WTC11 (cell line): ENCODE results near the gene UTF1. TPM values are rescaled to one million over a fixed set of nuclear protein-coding genes. Genes with fewer than 3 reads are reported as not detected.

Source experiments
- ATAC-seq: fragments of 200-7000 bp; cut with Tn5 transposase; 2 replicates; pipeline ENCODE4 v1.10.0; 2021; ENCODE audit warnings: mild to moderate bottlenecking, moderate library complexity
- CTCF ChIA-PET: fragments of 300-600 bp; sonication (Branson Sonifier 250); formaldehyde crosslinking; loops from one replicate; lab custom pipeline; 2021; ENCODE audit warnings: antibody characterized with exemption; lab: Charles Lee
- POLR2A ChIA-PET: fragments of 350-600 bp; sonication (Branson Sonifier 250); formaldehyde crosslinking; loops from one replicate; lab custom pipeline; 2021; ENCODE audit warnings: antibody characterized with exemption; lab: Charles Lee
- DNase-seq: peaks from one replicate; pipeline ENCODE4 v3.0.0; 2021; ENCODE audit warnings: low spot score
- H3K27ac Mint-ChIP-seq: 2 replicates; pipeline ENCODE4 v1.8.0; 2021; ENCODE audit warnings: mixed read lengths
- H3K27me3 Mint-ChIP-seq: 2 replicates; pipeline ENCODE4 v1.8.0; 2021; ENCODE audit warnings: low read depth, mild to moderate bottlenecking, moderate library complexity, mixed read lengths
- H3K36me3 Mint-ChIP-seq: 2 replicates; pipeline ENCODE4 v1.8.0; 2021; ENCODE audit warnings: mixed read lengths
- H3K4me1 Mint-ChIP-seq: 2 replicates; pipeline ENCODE4 v1.8.0; 2022; ENCODE audit warnings: mixed read lengths
- H3K4me3 Mint-ChIP-seq: 2 replicates; pipeline ENCODE4 v1.8.0; 2021; ENCODE audit warnings: mild to moderate bottlenecking, moderate library complexity, mixed read lengths
- H3K9me3 Mint-ChIP-seq: 2 replicates; pipeline ENCODE4 v1.8.0; 2021; ENCODE audit warnings: mixed read lengths
- ATF3 ChIP-seq: sonication (generic); formaldehyde crosslinking; conservative IDR thresholded peaks from 2 replicates; pipeline ENCODE4 v1.8.1; 2022; ENCODE audit warnings: mild to moderate bottlenecking, missing genetic modification reagents
- CREM ChIP-seq: sonication (generic); formaldehyde crosslinking; IDR thresholded peaks from 2 replicates; pipeline ENCODE4 v1.8.1; 2022; ENCODE audit warnings: mild to moderate bottlenecking, missing genetic modification reagents, moderate library complexity
- E2F1 ChIP-seq: sonication (generic); formaldehyde crosslinking; IDR thresholded peaks from 2 replicates; pipeline ENCODE4 v1.8.0; 2022; ENCODE audit warnings: mild to moderate bottlenecking, missing genetic modification reagents
- EMX1 ChIP-seq: fragments of 250-450 bp; sonication (Bioruptor Pico); IDR thresholded peaks from 2 replicates; pipeline ENCODE4 v1.8.0; 2021; ENCODE audit warnings: mild to moderate bottlenecking
- FOXJ3 ChIP-seq: sonication (generic); formaldehyde crosslinking; IDR thresholded peaks from 2 replicates; pipeline ENCODE4 v1.9.0; 2021; ENCODE audit warnings: missing genetic modification reagents, mild to moderate bottlenecking, borderline replicate concordance
- FOXP1 ChIP-seq: sonication (generic); formaldehyde crosslinking; IDR thresholded peaks from 2 replicates; pipeline ENCODE4 v1.8.0; 2022; ENCODE audit warnings: missing genetic modification reagents, mild to moderate bottlenecking, moderate library complexity, borderline replicate concordance
- GTF2I ChIP-seq: fragments of 250-450 bp; sonication (Bioruptor Pico); conservative IDR thresholded peaks from 2 replicates; pipeline ENCODE4 v1.4.0; 2021; ENCODE audit warnings: mild to moderate bottlenecking
- IRF2 ChIP-seq: sonication (generic); formaldehyde crosslinking; IDR thresholded peaks from 2 replicates; pipeline ENCODE4 v1.8.0; 2022; ENCODE audit warnings: low read depth, missing genetic modification reagents, borderline replicate concordance
- MLX ChIP-seq: sonication (generic); formaldehyde crosslinking; IDR thresholded peaks from 2 replicates; pipeline ENCODE4 v1.8.1; 2023; ENCODE audit warnings: mild to moderate bottlenecking, missing genetic modification reagents, moderate library complexity
- PRRX2 ChIP-seq: fragments of 250-450 bp; sonication (Bioruptor Pico); IDR thresholded peaks from 2 replicates; pipeline ENCODE4 v1.8.0; 2021; ENCODE audit warnings: mild to moderate bottlenecking
- RORB ChIP-seq: fragments of 250-450 bp; sonication (Bioruptor Pico); IDR thresholded peaks from 2 replicates; pipeline ENCODE4 v1.9.0; 2021; ENCODE audit warnings: mild to moderate bottlenecking
- TCF7 ChIP-seq: sonication (generic); formaldehyde crosslinking; IDR thresholded peaks from 2 replicates; pipeline ENCODE4 v1.8.0; 2022; ENCODE audit warnings: mild to moderate bottlenecking, low read depth, missing genetic modification reagents, moderate library complexity
- ZNF219 ChIP-seq: sonication (generic); formaldehyde crosslinking; IDR thresholded peaks from 2 replicates; pipeline ENCODE4 v1.8.0; 2023; ENCODE audit warnings: missing genetic modification reagents, mild to moderate bottlenecking, borderline replicate concordance
- ZNF396 ChIP-seq: fragments of 250-450 bp; sonication (Bioruptor Pico); IDR thresholded peaks from 2 replicates; pipeline ENCODE4 v1.8.0; 2021; ENCODE audit warnings: mild to moderate bottlenecking, moderate library complexity, borderline replicate concordance
- ZNF512 ChIP-seq: sonication (generic); formaldehyde crosslinking; IDR thresholded peaks from 2 replicates; pipeline ENCODE4 v1.8.1; 2022; ENCODE audit warnings: missing genetic modification reagents, borderline replicate concordance
- ZSCAN18 ChIP-seq: fragments of 250-450 bp; sonication (Bioruptor Pico); IDR thresholded peaks from 2 replicates; pipeline ENCODE4 v2.1.2; 2022; ENCODE audit warnings: mild to moderate bottlenecking, moderate library complexity
- total RNA-seq: library from RNA; stranded (reverse); gene quantifications from 3 replicates; pipeline ENCODE4 v1.2.3, GENCODE V29; 2021
- TF ChIP-seq, protein P1 (sequence below): sonication (generic); formaldehyde crosslinking; IDR thresholded peaks from 2 replicates; pipeline ENCODE4 v1.8.0; 2022; ENCODE audit warnings: missing genetic modification reagents
- TF ChIP-seq, protein P2 (sequence below): sonication (generic); formaldehyde crosslinking; IDR thresholded peaks from 2 replicates; pipeline ENCODE4 v1.8.1; 2023; ENCODE audit warnings: mild to moderate bottlenecking, missing genetic modification reagents
- TF ChIP-seq, protein P3 (sequence below): sonication (generic); formaldehyde crosslinking; IDR thresholded peaks from 2 replicates; pipeline ENCODE4 v1.8.0; 2023; ENCODE audit warnings: mild to moderate bottlenecking, missing genetic modification reagents

Gene UTF1
- total RNA-seq, 1 experiment from 2014 or later: 196 TPM

DNA sequence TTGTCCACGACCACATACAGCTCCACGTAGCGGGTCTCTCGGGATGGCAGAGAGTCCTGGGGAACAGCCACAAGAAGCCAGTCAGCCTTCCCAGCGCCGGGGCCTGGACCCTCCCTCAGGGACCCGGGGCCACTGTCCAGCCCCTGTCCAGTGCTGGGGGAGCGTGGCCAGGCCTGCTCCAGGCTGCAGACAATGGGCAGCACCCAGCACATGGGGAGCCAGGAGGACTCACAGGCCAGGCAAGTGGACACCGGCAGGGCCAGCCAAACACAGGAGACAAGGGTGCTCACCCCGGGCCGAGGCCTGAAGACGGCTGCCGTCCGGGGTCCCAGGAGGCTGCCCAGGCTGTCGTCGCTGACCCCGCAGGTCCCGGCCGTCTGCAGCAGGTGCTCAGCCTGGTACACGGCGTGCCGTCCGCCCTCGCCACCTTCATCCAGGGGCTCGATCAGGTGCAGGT, 43.0 kb downstream of the UTF1 start:
- ATAC-seq (no peak), DNase-seq (no peak)
- no peak for TF ChIP-seq GTF2I
- no peak for TF ChIP-seq CREM
- TF ChIP-seq E2F1 (CRISPR knock-in tag): no peak
- no peak for TF ChIP-seq ZNF396 (CRISPR knock-in tag)
- TF ChIP-seq, protein P1, sequence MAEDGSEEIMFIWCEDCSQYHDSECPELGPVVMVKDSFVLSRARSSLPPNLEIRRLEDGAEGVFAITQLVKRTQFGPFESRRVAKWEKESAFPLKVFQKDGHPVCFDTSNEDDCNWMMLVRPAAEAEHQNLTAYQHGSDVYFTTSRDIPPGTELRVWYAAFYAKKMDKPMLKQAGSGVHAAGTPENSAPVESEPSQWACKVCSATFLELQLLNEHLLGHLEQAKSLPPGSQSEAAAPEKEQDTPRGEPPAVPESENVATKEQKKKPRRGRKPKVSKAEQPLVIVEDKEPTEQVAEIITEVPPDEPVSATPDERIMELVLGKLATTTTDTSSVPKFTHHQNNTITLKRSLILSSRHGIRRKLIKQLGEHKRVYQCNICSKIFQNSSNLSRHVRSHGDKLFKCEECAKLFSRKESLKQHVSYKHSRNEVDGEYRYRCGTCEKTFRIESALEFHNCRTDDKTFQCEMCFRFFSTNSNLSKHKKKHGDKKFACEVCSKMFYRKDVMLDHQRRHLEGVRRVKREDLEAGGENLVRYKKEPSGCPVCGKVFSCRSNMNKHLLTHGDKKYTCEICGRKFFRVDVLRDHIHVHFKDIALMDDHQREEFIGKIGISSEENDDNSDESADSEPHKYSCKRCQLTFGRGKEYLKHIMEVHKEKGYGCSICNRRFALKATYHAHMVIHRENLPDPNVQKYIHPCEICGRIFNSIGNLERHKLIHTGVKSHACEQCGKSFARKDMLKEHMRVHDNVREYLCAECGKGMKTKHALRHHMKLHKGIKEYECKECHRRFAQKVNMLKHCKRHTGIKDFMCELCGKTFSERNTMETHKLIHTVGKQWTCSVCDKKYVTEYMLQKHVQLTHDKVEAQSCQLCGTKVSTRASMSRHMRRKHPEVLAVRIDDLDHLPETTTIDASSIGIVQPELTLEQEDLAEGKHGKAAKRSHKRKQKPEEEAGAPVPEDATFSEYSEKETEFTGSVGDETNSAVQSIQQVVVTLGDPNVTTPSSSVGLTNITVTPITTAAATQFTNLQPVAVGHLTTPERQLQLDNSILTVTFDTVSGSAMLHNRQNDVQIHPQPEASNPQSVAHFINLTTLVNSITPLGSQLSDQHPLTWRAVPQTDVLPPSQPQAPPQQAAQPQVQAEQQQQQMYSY (CRISPR knock-in tag): no peak
- TF ChIP-seq FOXJ3 (CRISPR knock-in tag): no peak
- TF ChIP-seq MLX (CRISPR knock-in tag): no peak
- TF ChIP-seq FOXP1 (CRISPR knock-in tag): no peak
- no peak for TF ChIP-seq ZNF219
- no peak for TF ChIP-seq ZNF512 (CRISPR knock-in tag)
- no peak for TF ChIP-seq ATF3 (CRISPR knock-in tag)
- TF ChIP-seq, protein P2, sequence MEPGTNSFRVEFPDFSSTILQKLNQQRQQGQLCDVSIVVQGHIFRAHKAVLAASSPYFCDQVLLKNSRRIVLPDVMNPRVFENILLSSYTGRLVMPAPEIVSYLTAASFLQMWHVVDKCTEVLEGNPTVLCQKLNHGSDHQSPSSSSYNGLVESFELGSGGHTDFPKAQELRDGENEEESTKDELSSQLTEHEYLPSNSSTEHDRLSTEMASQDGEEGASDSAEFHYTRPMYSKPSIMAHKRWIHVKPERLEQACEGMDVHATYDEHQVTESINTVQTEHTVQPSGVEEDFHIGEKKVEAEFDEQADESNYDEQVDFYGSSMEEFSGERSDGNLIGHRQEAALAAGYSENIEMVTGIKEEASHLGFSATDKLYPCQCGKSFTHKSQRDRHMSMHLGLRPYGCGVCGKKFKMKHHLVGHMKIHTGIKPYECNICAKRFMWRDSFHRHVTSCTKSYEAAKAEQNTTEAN (CRISPR knock-in tag): no peak
- Mint-ChIP-seq H3K4me3 (no peak overlapping the region), H3K4me1 (peaks cover 6% of the 10 kb centered on the region; the same call in 1 of the 2 replicates), H3K9me3 (no peaks in the 10 kb centered on the region), H3K36me3 (no peaks in the 10 kb centered on the region), H3K27ac (no peak overlapping the region), H3K27me3 (no peaks in the 10 kb centered on the region)
- CTCF ChIA-PET: no interaction called here
- POLR2A ChIA-PET: no interaction called here

GRCh38 chr10:133273534-133274143, 43.6 kb downstream of the UTF1 start:
- Mint-ChIP-seq H3K27me3 (no peaks in the 10 kb centered on the region), H3K4me3 (no peak overlapping the region), H3K9me3 (no peaks in the 10 kb centered on the region), H3K27ac (no peak overlapping the region), H3K4me1 (peaks cover 6% of the 10 kb centered on the region; the same call in 1 of the 2 replicates), H3K36me3 (no peaks in the 10 kb centered on the region)
- ATAC-seq: no peak
- CTCF ChIA-PET: no interaction called here
- DNase-seq: no peak
- POLR2A ChIA-PET: no interaction called here
- TF ChIP-seq, protein P3, sequence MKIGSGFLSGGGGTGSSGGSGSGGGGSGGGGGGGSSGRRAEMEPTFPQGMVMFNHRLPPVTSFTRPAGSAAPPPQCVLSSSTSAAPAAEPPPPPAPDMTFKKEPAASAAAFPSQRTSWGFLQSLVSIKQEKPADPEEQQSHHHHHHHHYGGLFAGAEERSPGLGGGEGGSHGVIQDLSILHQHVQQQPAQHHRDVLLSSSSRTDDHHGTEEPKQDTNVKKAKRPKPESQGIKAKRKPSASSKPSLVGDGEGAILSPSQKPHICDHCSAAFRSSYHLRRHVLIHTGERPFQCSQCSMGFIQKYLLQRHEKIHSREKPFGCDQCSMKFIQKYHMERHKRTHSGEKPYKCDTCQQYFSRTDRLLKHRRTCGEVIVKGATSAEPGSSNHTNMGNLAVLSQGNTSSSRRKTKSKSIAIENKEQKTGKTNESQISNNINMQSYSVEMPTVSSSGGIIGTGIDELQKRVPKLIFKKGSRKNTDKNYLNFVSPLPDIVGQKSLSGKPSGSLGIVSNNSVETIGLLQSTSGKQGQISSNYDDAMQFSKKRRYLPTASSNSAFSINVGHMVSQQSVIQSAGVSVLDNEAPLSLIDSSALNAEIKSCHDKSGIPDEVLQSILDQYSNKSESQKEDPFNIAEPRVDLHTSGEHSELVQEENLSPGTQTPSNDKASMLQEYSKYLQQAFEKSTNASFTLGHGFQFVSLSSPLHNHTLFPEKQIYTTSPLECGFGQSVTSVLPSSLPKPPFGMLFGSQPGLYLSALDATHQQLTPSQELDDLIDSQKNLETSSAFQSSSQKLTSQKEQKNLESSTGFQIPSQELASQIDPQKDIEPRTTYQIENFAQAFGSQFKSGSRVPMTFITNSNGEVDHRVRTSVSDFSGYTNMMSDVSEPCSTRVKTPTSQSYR (CRISPR knock-in tag): no peak
- TF ChIP-seq PRRX2 (CRISPR knock-in tag): no peak
- no peak for TF ChIP-seq IRF2 (CRISPR knock-in tag)
- TF ChIP-seq TCF7: no peak
- TF ChIP-seq ZSCAN18 (CRISPR knock-in tag): no peak
- TF ChIP-seq RORB (CRISPR knock-in tag): no peak
- no peak for TF ChIP-seq EMX1 (CRISPR knock-in tag)
- TF ChIP-seq FOXP1 (CRISPR knock-in tag): no peak
